K562 (cell line): ENCODE data around the gene PAPSS2. TPM values are rescaled to one million over a fixed set of nuclear protein-coding genes. Genes with fewer than 3 reads are reported as not detected.

Source experiments
- ATAC-seq: fragments of 200-7000 bp; cut with Tn5 transposase; 3 replicates; pipeline ENCODE4 v1.9.1; 2020; ENCODE audit warnings: moderate library complexity
- BruUV-seq: library from RNA; stranded (reverse); fragments of 400-500 nt; replicated peaks from 2 replicates; lab custom pipeline; 2021; lab: Mats Ljungman, UMichigan
- CTCF ChIA-PET: fragments of 300-600 bp; formaldehyde crosslinking; extraction: SDS; loops from one replicate; lab custom pipeline; 2021; ENCODE audit warnings: low intra/inter-chr PET ratio; lab: Yijun Ruan, JAX
- POLR2A ChIA-PET: fragments of 300-600, 350-650 bp; sonication (Branson Sonifier 250); formaldehyde crosslinking; extraction: SDS; loops from one replicate; lab custom pipeline; 2021; ENCODE audit warnings: antibody characterized with exemption, inconsistent platforms; lab: Yijun Ruan, JAX
- DNase-seq, 4 experiments: peaks; one replicate each; pipeline versions ENCODE4 v3.0.0 to v3.0.0-alpha.2; 2011 to 2018; ENCODE audit warnings: low spot score in 3 of 4, mixed read lengths in 3 of 4; ENCODE audit errors: extremely low read depth in 1 of 4
- FAIRE-seq: peaks from 2 replicates; lab custom pipeline; 2011; peaks lifted over from hg19 to GRCh38; lab: Jason Lieb, UNC
- H2AFZ ChIP-seq: 2 replicates; pipeline ENCODE4 v1.6.0; 2011; ENCODE audit warnings: low read depth, low read length, control low read depth, inconsistent platforms
- H3K27ac ChIP-seq: fragments of 200-600 bp; 3 replicates; pipeline ENCODE4 v1.8.0; 2011; ENCODE audit warnings: low read depth, mild to moderate bottlenecking, control low read depth, inconsistent platforms, low read length, moderate library complexity, mixed read lengths; ENCODE audit errors: extremely low read depth
- H3K27me3 ChIP-seq, 2 experiments: fragments of 300-600 bp in 1 of 2; 2 replicates in 1 of 2; 3 replicates in 1 of 2; pipeline versions ENCODE4 v1.6.0 to v1.8.0; 2011; ENCODE audit warnings: inconsistent platforms in 2 of 2, low read length in 2 of 2, mild to moderate bottlenecking in 1 of 2, mixed read lengths in 1 of 2, moderate library complexity in 1 of 2; ENCODE audit not compliant: control insufficient read depth in 2 of 2, insufficient read depth in 2 of 2
- H3K36me3 ChIP-seq: fragments of 300-600 bp; 3 replicates; pipeline ENCODE4 v1.8.0; 2011; ENCODE audit warnings: mild to moderate bottlenecking, low read length, inconsistent platforms; ENCODE audit not compliant: control insufficient read depth, insufficient read depth
- H3K4me1 ChIP-seq, 2 experiments: fragments of 200-600 bp in 1 of 2; replicated peaks in 1 of 2; 2 replicates in 1 of 2; 3 replicates in 1 of 2; pipeline versions ENCODE4 v1.5.1 to v1.8.0; 2011; ENCODE audit warnings: inconsistent platforms in 2 of 2, low read length in 2 of 2, mild to moderate bottlenecking in 1 of 2, mixed read lengths in 1 of 2, moderate library complexity in 1 of 2; ENCODE audit not compliant: control insufficient read depth in 2 of 2, insufficient read depth in 2 of 2
- H3K4me2 ChIP-seq: 2 replicates; pipeline ENCODE4 v1.6.1; 2011; ENCODE audit warnings: low read length, control low read depth, inconsistent platforms, mixed read lengths; ENCODE audit not compliant: insufficient read depth
- H3K4me3 ChIP-seq: fragments of 200-600 bp; sonication (generic), shearing (Covaris generic); 2 replicates; pipeline ENCODE4 v1.5.1; 2016; ENCODE audit warnings: control low read depth, inconsistent platforms
- H3K79me2 ChIP-seq: fragments of 200-600 bp; 3 replicates; pipeline ENCODE4 v1.8.0; 2011; ENCODE audit warnings: low read length, inconsistent platforms; ENCODE audit not compliant: control insufficient read depth, insufficient read depth
- H3K9ac ChIP-seq, 2 experiments: 2 replicates each; pipeline versions ENCODE4 v1.6.0 to v1.6.1; 2011; ENCODE audit warnings: low read depth in 2 of 2, low read length in 2 of 2, control low read depth in 1 of 2, inconsistent platforms in 1 of 2, mild to moderate bottlenecking in 1 of 2, mixed read lengths in 1 of 2; ENCODE audit not compliant: insufficient read depth in 1 of 2
- H3K9me1 ChIP-seq: one replicate; pipeline ENCODE4 v1.6.0; 2011; ENCODE audit warnings: inconsistent platforms, mild to moderate bottlenecking, low read length, moderate library complexity; ENCODE audit not compliant: control insufficient read depth, insufficient read depth
- H3K9me3 ChIP-seq: replicated peaks from 2 replicates; pipeline ENCODE4 v1.5.1; 2011; ENCODE audit warnings: low read depth, low read length, inconsistent platforms; ENCODE audit not compliant: control insufficient read depth, insufficient read depth
- H4K20me1 ChIP-seq: replicated peaks from 2 replicates; pipeline ENCODE4 v1.6.1; 2011; ENCODE audit warnings: low read length, inconsistent platforms, mixed read lengths; ENCODE audit not compliant: control insufficient read depth, insufficient read depth
- EP300 ChIP-seq: IDR thresholded peaks from 2 replicates; pipeline ENCODE4 v1.6.1; 2012; ENCODE audit warnings: low read length, improper control_type of control experiment
- ETV5 ChIP-seq: sonication (generic); formaldehyde crosslinking; IDR thresholded peaks from 2 replicates; pipeline ENCODE4 v1.4.0; 2020; ENCODE audit warnings: low read depth, mild to moderate bottlenecking, missing genetic modification reagents
- ZNF384 ChIP-seq: IDR thresholded peaks from 2 replicates; pipeline ENCODE4 v1.6.1; 2012; ENCODE audit warnings: low read depth, low read length, improper control_type of control experiment
- ZNF507 ChIP-seq: conservative IDR thresholded peaks from 2 replicates; pipeline ENCODE4 v1.6.1; 2017; ENCODE audit warnings: missing genetic modification characterization, missing compliant biosample characterization
- ZNF764 ChIP-seq: fragments of 250-450 bp; sonication (Bioruptor Pico); IDR thresholded peaks from 2 replicates; pipeline ENCODE4 v1.4.0; 2020; ENCODE audit warnings: low read depth, mild to moderate bottlenecking, moderate library complexity
- WGBS: fragments of 100-300 bp; shearing (Covaris generic); methylation state at CpG from one replicate; pipeline ENCODE4 v1.1.6; 2016; ENCODE audit warnings: low coverage, mixed read lengths; ENCODE audit not compliant: insufficient coverage; ENCODE audit errors: missing lambda C conversion rate; 5-methylcytosine and 5-hydroxymethylcytosine counted together
- in situ Hi-C: fragments of 300-500 bp; cut with MboI; formaldehyde crosslinking; loops from 4 replicates; pipeline ENCODE4 v1.15.0; 2018; ENCODE audit warnings: inconsistent platforms, mixed read lengths
- intact Hi-C: fragments of 100-400 bp; cut with micrococcal nuclease; formaldehyde crosslinking; loops from 2 replicates; pipeline ENCODE4 v1.14.2; 2022
- polyA plus RNA-seq, 8 experiments: library from polyadenylated mRNA; depleted of rRNA in 4 of 8; stranded (reverse) in 5 of 8; unstranded in 3 of 8; fragments of >200 nt; fragmentation: Nextera tagmentation in 2 of 8; fragmentation: Illumina TruSeq in 1 of 8; extraction: Ambion mirVana in 2 of 8; extraction: Trizol in 1 of 8; gene quantifications; 2 replicates each; pipeline versions ENCODE4 v1.2.1 to v1.2.3, GENCODE V29; 2011 to 2014; ENCODE audit warnings: inconsistent platforms in 1 of 8, missing spikeins in 1 of 8
- total RNA-seq, 7 experiments: library from RNA; depleted of rRNA in 6 of 7; stranded (reverse); fragments of >200 nt in 6 of 7; fragmentation: Illumina TruSeq in 2 of 7; extraction: Trizol in 2 of 7; gene quantifications; 2 replicates each; pipeline versions ENCODE4 v1.2.1 to v1.2.3, GENCODE V29; 2011 to 2021; ENCODE audit warnings: low replicate concordance in 1 of 7

The PAPSS2 gene
- total and polyA plus RNA-seq, 9 of the 15 experiments (the other 6 are each of a cell fraction or from before 2014, with no cell fraction given): 0.01 to 0.29 TPM; not detected in 7

DNA sequence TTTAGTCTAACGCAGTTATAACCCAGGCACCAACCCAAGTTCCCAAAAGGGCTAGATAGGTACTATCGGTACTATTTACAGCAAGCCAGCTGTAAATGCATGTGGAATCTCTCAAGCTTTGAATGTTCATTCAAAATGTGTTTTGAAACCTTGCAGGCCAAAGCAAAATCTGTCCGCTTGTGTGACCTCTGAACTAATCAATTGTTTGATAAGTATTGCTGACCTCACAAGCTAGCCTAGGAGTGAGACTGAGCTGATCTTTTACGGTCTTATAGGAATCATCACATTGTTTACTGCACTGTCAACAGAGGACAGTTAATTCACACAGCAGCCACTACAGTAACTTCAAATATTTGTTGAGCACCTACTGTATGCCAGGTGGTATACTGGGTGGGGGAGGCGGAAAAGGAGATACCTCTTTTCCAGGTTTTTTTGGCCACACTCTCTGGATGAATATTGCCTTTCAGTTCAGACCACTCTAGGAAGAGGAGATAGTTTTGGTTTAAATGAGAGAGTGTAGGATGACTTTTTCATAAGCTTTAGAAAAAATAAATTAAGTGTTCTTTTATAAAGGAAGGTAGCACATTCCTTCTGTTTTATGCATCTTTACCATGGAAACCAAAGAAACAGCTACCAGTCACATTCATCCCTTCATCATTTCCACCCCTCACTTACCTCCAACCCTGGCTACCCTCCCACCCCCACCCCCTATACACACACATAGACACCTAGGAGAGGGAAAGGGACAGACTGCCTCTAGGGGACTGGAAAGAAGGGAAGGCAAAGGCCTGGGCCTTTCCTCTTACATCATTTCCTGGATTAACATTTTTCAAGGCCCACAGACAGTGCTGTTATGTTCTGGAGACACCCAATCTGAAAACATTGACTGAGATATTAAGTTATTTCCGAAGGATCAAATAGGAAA is 2.4 kb downstream of the PAPSS2 start:
- no peaks in the 10 kb centered on the region for H4K20me1 ChIP-seq
- H3K4me3 ChIP-seq: no peak overlapping the region
- intact Hi-C loops: no loop called here
- H2AFZ ChIP-seq: no peak overlapping the region
- ChIA-PET CTCF (no interaction called here), POLR2A (no interaction called here)
- peak; percentile 29; the same call in 1 of the 3 replicates for ATAC-seq
- no peak overlapping the region for H3K9ac ChIP-seq
- no peaks in the 10 kb centered on the region for H3K27me3 ChIP-seq
- H3K79me2 ChIP-seq: no peaks in the 10 kb centered on the region
- in situ Hi-C loops: no loop called here
- no peak overlapping the region for H3K27ac ChIP-seq
- peaks cover 0 to 4% of the 10 kb centered on the region in 2 experiments; a peak in 4 of 5 replicates for H3K4me1 ChIP-seq
- TF ChIP-seq ZNF764 (CRISPR knock-in tag) (no peak), ZNF507 (tag) (no peak), ETV5 (no peak), EP300 (no peak), ZNF384 (no peak)
- H3K9me3 ChIP-seq: no peaks in the 10 kb centered on the region
- WGBS: 72% methylated on average over 6 of the region's 6 CpGs
- H3K36me3 ChIP-seq: no peaks in the 10 kb centered on the region
- H3K4me2 ChIP-seq: no peak overlapping the region
- BruUV-seq: no TSS peak
- DNase-seq: no peak
- no peaks in the 10 kb centered on the region for H3K9me1 ChIP-seq
- no peak for FAIRE-seq
